ENCODE measurements around the gene BSN. TPM values are rescaled to one million over a fixed set of nuclear protein-coding genes. Genes with fewer than 3 reads are reported as not detected.

BSN gene
- total and polyA plus RNA-seq, 8 donors: 0.56 to 1.6 (median 0.97) TPM

DNA sequence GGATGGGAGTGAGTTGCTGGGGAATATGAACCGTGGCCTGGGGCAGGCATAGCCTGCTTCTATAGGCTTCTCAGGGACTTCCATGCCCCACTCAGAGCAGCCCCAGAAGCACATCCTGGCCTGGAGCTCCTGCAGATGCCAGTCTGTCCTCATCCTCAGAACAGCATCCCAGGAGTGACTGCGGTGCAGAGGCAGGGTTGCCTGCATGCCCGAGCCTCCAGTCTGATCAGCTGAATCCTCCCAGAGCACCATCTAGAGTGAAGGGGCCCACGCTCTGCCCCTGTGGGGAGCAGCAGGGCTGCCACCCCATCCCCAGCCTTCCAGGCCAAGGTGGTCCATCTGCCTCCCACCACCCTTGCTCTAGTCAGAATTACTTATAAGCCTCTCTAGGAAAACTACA lies 75.2 kb downstream of the BSN start:
- intact Hi-C loops (cut with DNase I): no loop called here
- Histone ChIP-seq H3K4me3 (no peak overlapping the region), H3K27me3 (no peaks in the 10 kb centered on the region), H3K9me3 (no peaks in the 10 kb centered on the region), H3K27ac (no peak overlapping the region), H3K4me1 (no peaks in the 10 kb centered on the region), H3K36me3 (no peaks in the 10 kb centered on the region)
- FAIRE-seq (no peak), ATAC-seq (no peak), DNase-seq (no peak)
- TF ChIP-seq, protein P1, sequence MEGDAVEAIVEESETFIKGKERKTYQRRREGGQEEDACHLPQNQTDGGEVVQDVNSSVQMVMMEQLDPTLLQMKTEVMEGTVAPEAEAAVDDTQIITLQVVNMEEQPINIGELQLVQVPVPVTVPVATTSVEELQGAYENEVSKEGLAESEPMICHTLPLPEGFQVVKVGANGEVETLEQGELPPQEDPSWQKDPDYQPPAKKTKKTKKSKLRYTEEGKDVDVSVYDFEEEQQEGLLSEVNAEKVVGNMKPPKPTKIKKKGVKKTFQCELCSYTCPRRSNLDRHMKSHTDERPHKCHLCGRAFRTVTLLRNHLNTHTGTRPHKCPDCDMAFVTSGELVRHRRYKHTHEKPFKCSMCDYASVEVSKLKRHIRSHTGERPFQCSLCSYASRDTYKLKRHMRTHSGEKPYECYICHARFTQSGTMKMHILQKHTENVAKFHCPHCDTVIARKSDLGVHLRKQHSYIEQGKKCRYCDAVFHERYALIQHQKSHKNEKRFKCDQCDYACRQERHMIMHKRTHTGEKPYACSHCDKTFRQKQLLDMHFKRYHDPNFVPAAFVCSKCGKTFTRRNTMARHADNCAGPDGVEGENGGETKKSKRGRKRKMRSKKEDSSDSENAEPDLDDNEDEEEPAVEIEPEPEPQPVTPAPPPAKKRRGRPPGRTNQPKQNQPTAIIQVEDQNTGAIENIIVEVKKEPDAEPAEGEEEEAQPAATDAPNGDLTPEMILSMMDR (IDR thresholded peaks at IDR 0.05): no peak
- 89 to 91% methylated on average over 4 of the region's 4 CpGs for WGBS, 2 donors

DNA sequence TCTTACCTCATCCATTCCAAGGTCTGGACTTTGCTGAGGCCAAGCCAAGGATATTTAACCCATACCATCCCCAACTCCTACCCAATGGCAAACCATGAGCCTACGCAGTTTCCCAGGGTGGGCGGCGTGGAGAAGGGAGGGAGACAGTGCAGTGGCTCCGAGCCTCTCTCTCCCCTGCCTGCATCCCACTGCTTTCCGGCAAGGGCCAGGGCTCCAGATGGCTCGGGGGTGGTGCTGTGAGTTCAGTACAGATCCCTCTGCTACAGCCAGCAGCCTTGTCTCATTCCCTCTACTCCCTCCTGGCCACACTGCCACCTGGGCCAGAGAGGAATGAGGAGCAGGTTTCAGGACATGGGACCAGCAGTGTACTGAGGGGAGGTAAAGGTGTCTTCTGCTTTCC lies 75.6 kb downstream of the BSN start:
- no peak overlapping the region for H3K4me3 ChIP-seq
- no peaks in the 10 kb centered on the region for H3K4me1 ChIP-seq
- no peaks in the 10 kb centered on the region for H3K27me3 ChIP-seq
- DNase-seq (no peak), FAIRE-seq (no peak), ATAC-seq (no peak)
- H3K36me3 ChIP-seq: no peaks in the 10 kb centered on the region
- intact Hi-C loops (cut with DNase I): no loop called here
- TF ChIP-seq, protein P1 (IDR thresholded peaks at IDR 0.05): no peak
- 85 to 86% methylated on average over 6 of the region's 6 CpGs for WGBS, 2 donors
- no peaks in the 10 kb centered on the region for H3K9me3 ChIP-seq
- H3K27ac ChIP-seq: no peak overlapping the region

DNA sequence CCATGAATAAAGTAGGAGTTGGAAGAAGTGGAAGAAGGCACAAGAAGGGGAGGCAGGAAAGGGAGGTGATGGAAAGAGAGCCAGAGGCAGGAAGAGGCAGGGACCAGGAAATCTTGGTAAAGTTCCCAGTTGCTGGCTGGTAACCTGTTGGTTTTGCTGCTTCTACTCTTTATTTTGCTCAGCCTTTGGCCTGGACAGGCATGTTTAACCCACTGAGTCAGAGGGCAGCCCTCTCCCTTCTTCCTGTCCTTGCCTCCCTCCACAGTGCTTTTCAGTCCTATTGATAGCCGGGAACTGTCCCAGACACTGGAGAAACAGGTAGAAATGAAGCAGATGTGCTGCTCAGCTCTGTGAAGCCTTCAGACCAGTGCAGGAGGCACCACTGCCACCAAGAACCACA lies 76.5 kb downstream of the BSN start:
- no peak for DNase-seq
- Histone ChIP-seq H3K4me1 (no peaks in the 10 kb centered on the region), H3K4me3 (no peak overlapping the region), H3K9me3 (no peaks in the 10 kb centered on the region), H3K27me3 (no peaks in the 10 kb centered on the region), H3K27ac (no peak overlapping the region), H3K36me3 (no peaks in the 10 kb centered on the region)
- TF ChIP-seq, protein P1 (IDR thresholded peaks at IDR 0.05): no peak
- 94 to 100% methylated on average over 1 of the region's 1 CpG for WGBS, 2 donors
- no peak for FAIRE-seq
- ATAC-seq: no peak
- intact Hi-C loops (cut with DNase I): no loop called here

DNA sequence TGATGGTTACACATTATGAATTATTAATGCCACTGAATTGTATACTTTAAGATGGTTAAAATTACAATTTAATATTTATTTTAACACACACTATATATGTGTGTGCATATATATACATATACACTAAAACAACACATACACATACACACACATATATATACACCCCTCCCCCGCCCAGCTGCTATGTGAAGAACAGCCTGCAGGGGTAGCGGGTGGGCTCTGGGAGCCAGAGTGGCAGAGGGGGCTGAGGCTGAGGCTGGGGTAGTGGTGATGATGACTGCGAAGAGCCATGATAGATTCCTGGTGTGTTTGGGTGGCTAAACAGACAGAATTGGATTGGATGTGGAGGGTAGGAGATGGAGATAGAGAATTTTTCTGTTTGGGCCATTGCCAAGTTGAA lies 80.5 kb downstream of the BSN start:
- Histone ChIP-seq H3K9me3 (no peaks in the 10 kb centered on the region), H3K4me1 (no peaks in the 10 kb centered on the region), H3K27ac (no peak overlapping the region), H3K36me3 (no peaks in the 10 kb centered on the region), H3K27me3 (no peaks in the 10 kb centered on the region), H3K4me3 (no peak overlapping the region)
- FAIRE-seq (no peak), ATAC-seq (no peak), DNase-seq (no peak)
- TF ChIP-seq, protein P1 (IDR thresholded peaks at IDR 0.05): no peak
- WGBS, 2 donors: 77 to 87% methylated on average over 3 of the region's 3 CpGs
- intact Hi-C loops (cut with DNase I): no loop called here

DNA sequence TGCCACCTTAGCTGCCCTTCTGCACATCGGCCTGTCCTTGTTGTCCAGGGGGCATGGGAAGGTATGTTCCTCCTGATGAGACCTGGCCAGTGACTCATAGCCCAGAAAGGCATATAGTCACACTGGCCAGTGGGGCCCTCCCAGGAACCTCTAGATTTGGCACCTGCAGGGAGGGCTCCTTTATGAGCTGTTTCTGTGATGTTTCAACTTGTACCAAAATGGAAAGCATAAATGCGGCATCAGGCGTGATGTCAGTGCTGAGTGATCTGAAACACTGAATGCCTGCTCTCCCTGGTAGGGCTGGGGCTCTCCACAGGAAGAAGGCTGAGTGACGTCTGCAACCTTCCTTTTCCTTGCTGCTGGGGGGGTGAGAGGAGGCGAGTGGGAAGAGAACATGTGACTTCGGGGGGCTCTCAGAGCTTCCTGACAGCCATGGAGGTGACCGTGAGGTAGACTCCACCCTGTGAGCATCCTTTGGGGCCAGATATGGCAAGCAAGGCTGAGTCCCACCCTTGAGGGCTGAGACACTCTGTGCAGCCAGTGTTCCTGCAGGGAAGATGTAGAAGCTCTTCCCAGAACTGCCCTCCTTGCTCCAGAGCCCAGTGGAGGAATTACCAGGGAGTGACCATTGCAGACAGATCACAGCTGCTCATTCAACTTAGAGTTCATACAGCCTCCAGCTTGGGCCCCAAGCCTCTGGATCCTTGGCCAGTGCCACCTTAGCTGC lies 82.8 kb downstream of the BSN start:
- ATAC-seq: no peak

More for the DNA sequence above, 82.8 kb downstream of the BSN start:
- no peaks in the 10 kb centered on the region for H3K27me3 ChIP-seq
- intact Hi-C loops (cut with DNase I): no loop called here
- FAIRE-seq: no peak
- no peak for DNase-seq
- H3K27ac ChIP-seq: no peak overlapping the region
- no peaks in the 10 kb centered on the region for H3K9me3 ChIP-seq
- no peaks in the 10 kb centered on the region for H3K36me3 ChIP-seq
- 60 to 64% methylated on average over 7 of the region's 7 CpGs for WGBS, 2 donors
- TF ChIP-seq, protein P1 (IDR thresholded peaks at IDR 0.05): no peak
- H3K4me3 ChIP-seq: no peak overlapping the region
- H3K4me1 ChIP-seq: no peaks in the 10 kb centered on the region
